GM23338 (cell line): Measurements from ENCODE around the gene GSN. TPM values are rescaled to one million over a fixed set of nuclear protein-coding genes. Genes with fewer than 3 reads are reported as not detected.

Experiments used
- ATAC-seq: fragments of 200-7000 bp; cut with Tn5 transposase; 3 replicates; pipeline ENCODE4 v1.9.1; 2020
- DNase-seq: peaks from one replicate; pipeline ENCODE4 v3.0.0-alpha.2; 2015; ENCODE audit warnings: low spot score
- H2AFZ ChIP-seq: fragments of 200-600 bp; sonication (generic); 2 replicates; pipeline ENCODE4 v1.8.0; 2016; ENCODE audit warnings: antibody characterized with exemption, mild to moderate bottlenecking, moderate library complexity
- H3F3A ChIP-seq: fragments of 200-600 bp; sonication (generic); replicated peaks from 2 replicates; pipeline ENCODE4 v1.8.0; 2017; ENCODE audit warnings: antibody characterized with exemption, mixed run types, low read depth
- H3K27ac ChIP-seq: fragments of 200-600 bp; sonication (generic); 2 replicates; pipeline ENCODE4 v1.6.1; 2016; ENCODE audit warnings: low read depth
- H3K27me3 ChIP-seq: fragments of 200-600 bp; sonication (generic); 2 replicates; pipeline ENCODE4 v1.8.0; 2016; ENCODE audit warnings: mild to moderate bottlenecking, mixed run types, moderate library complexity; ENCODE audit not compliant: insufficient read depth
- H3K36me3 ChIP-seq: fragments of 200-600 bp; sonication (generic); 2 replicates; pipeline ENCODE4 v1.8.0; 2016; ENCODE audit warnings: mild to moderate bottlenecking; ENCODE audit not compliant: insufficient read depth
- H3K4me1 ChIP-seq: fragments of 200-600 bp; sonication (generic); 2 replicates; pipeline ENCODE4 v1.8.0; 2016; ENCODE audit warnings: mild to moderate bottlenecking, moderate library complexity; ENCODE audit not compliant: insufficient read depth
- H3K4me2 ChIP-seq: fragments of 200-600 bp; sonication (generic); 2 replicates; pipeline ENCODE4 v1.7.1; 2017; ENCODE audit warnings: mixed run types
- H3K4me3 ChIP-seq: fragments of 200-600 bp; sonication (generic); 2 replicates; pipeline ENCODE4 v1.6.1; 2016; ENCODE audit warnings: mixed run types
- H3K79me2 ChIP-seq: fragments of 200-600 bp; sonication (generic); replicated peaks from 2 replicates; pipeline ENCODE4 v1.8.0; 2017; ENCODE audit warnings: mild to moderate bottlenecking; ENCODE audit not compliant: insufficient read depth
- H3K9me2 ChIP-seq: fragments of 200-600 bp; sonication (generic); 2 replicates; pipeline ENCODE4 v1.8.0; 2017; ENCODE audit not compliant: insufficient read depth
- H4K20me1 ChIP-seq: fragments of 200-600 bp; sonication (generic); replicated peaks from 2 replicates; pipeline ENCODE4 v1.8.0; 2017; ENCODE audit warnings: mild to moderate bottlenecking; ENCODE audit not compliant: insufficient read depth
- H3K27ac Mint-ChIP-seq: 2 replicates; pipeline ENCODE4 v1.8.0; 2020; ENCODE audit warnings: inconsistent platforms, mild to moderate bottlenecking, moderate library complexity, mixed read lengths
- H3K27me3 Mint-ChIP-seq: 3 replicates; pipeline ENCODE4 v1.8.0; 2022; ENCODE audit warnings: low read depth, mild to moderate bottlenecking, moderate library complexity, mixed read lengths, inconsistent platforms; ENCODE audit not compliant: insufficient read depth, poor library complexity
- H3K36me3 Mint-ChIP-seq: 3 replicates; pipeline ENCODE4 v1.8.0; 2021; ENCODE audit warnings: low read depth, mild to moderate bottlenecking, inconsistent platforms, moderate library complexity, mixed read lengths
- H3K4me1 Mint-ChIP-seq: 3 replicates; pipeline ENCODE4 v1.8.0; 2020; ENCODE audit warnings: mild to moderate bottlenecking, inconsistent platforms, mixed read lengths
- H3K4me3 Mint-ChIP-seq: 3 replicates; pipeline ENCODE4 v1.8.0; 2021; ENCODE audit warnings: moderate library complexity, mild to moderate bottlenecking, inconsistent platforms, mixed read lengths
- H3K9me3 Mint-ChIP-seq: 3 replicates; pipeline ENCODE4 v1.8.0; 2020; ENCODE audit warnings: moderate library complexity, mild to moderate bottlenecking, inconsistent platforms, mixed read lengths
- CREB1 ChIP-seq: fragments of 250-450 bp; sonication (Bioruptor Pico); IDR thresholded peaks from 2 replicates; pipeline ENCODE4 v1.5.0; 2020; ENCODE audit warnings: low read depth, mild to moderate bottlenecking, moderate library complexity
- CTCF ChIP-seq, 2 experiments: fragments of 200-600 bp in 1 of 2; sonication (generic) in 1 of 2; conservative IDR thresholded peaks; 2 replicates each; pipeline versions ENCODE4 v1.5.1 to v1.6.1; 2016 to 2017; ENCODE audit warnings: antibody characterized with exemption in 2 of 2, low read depth in 2 of 2, mild to moderate bottlenecking in 2 of 2, moderate library complexity in 1 of 2
- POLR2AphosphoS5 ChIP-seq: IDR thresholded peaks from 2 replicates; pipeline ENCODE4 v1.6.1; 2016; ENCODE audit warnings: antibody characterized with exemption, low read depth
- REST ChIP-seq: IDR thresholded peaks from one replicate; pipeline ENCODE4 v1.6.1; 2018; ENCODE audit warnings: antibody characterized with exemption; ENCODE audit not compliant: unreplicated experiment
- ZNF331 ChIP-seq: fragments of 250-450 bp; sonication (Bioruptor Pico); IDR thresholded peaks from 2 replicates; pipeline ENCODE4 v1.5.0; 2020; ENCODE audit warnings: low read depth, mild to moderate bottlenecking, moderate library complexity
- polyA plus RNA-seq: library from polyadenylated mRNA; unstranded; fragments of >200 nt; fragmentation: Nextera tagmentation; extraction: Ambion mirVana; gene quantifications from 2 replicates; pipeline ENCODE4 v1.2.1, GENCODE V29; 2016
- total RNA-seq: library from RNA; depleted of rRNA; stranded (reverse); fragments of >200 nt; shearing (Covaris generic); gene quantifications from 2 replicates; pipeline ENCODE4 v1.2.3, GENCODE V29; 2014
- TF ChIP-seq, protein P1 (sequence below): fragments of 250-450 bp; sonication (Bioruptor Pico); IDR thresholded peaks from 2 replicates; pipeline ENCODE4 v1.5.0; 2020; ENCODE audit warnings: mild to moderate bottlenecking, moderate library complexity

GSN gene
- total and polyA plus RNA-seq, 2 experiments from 2014 or later = 30.2 to 85.7 TPM

GRCh38 chr9:121331549-121331948, 63.6 kb downstream of the GSN start (continued):
- TF ChIP-seq, protein P1, sequence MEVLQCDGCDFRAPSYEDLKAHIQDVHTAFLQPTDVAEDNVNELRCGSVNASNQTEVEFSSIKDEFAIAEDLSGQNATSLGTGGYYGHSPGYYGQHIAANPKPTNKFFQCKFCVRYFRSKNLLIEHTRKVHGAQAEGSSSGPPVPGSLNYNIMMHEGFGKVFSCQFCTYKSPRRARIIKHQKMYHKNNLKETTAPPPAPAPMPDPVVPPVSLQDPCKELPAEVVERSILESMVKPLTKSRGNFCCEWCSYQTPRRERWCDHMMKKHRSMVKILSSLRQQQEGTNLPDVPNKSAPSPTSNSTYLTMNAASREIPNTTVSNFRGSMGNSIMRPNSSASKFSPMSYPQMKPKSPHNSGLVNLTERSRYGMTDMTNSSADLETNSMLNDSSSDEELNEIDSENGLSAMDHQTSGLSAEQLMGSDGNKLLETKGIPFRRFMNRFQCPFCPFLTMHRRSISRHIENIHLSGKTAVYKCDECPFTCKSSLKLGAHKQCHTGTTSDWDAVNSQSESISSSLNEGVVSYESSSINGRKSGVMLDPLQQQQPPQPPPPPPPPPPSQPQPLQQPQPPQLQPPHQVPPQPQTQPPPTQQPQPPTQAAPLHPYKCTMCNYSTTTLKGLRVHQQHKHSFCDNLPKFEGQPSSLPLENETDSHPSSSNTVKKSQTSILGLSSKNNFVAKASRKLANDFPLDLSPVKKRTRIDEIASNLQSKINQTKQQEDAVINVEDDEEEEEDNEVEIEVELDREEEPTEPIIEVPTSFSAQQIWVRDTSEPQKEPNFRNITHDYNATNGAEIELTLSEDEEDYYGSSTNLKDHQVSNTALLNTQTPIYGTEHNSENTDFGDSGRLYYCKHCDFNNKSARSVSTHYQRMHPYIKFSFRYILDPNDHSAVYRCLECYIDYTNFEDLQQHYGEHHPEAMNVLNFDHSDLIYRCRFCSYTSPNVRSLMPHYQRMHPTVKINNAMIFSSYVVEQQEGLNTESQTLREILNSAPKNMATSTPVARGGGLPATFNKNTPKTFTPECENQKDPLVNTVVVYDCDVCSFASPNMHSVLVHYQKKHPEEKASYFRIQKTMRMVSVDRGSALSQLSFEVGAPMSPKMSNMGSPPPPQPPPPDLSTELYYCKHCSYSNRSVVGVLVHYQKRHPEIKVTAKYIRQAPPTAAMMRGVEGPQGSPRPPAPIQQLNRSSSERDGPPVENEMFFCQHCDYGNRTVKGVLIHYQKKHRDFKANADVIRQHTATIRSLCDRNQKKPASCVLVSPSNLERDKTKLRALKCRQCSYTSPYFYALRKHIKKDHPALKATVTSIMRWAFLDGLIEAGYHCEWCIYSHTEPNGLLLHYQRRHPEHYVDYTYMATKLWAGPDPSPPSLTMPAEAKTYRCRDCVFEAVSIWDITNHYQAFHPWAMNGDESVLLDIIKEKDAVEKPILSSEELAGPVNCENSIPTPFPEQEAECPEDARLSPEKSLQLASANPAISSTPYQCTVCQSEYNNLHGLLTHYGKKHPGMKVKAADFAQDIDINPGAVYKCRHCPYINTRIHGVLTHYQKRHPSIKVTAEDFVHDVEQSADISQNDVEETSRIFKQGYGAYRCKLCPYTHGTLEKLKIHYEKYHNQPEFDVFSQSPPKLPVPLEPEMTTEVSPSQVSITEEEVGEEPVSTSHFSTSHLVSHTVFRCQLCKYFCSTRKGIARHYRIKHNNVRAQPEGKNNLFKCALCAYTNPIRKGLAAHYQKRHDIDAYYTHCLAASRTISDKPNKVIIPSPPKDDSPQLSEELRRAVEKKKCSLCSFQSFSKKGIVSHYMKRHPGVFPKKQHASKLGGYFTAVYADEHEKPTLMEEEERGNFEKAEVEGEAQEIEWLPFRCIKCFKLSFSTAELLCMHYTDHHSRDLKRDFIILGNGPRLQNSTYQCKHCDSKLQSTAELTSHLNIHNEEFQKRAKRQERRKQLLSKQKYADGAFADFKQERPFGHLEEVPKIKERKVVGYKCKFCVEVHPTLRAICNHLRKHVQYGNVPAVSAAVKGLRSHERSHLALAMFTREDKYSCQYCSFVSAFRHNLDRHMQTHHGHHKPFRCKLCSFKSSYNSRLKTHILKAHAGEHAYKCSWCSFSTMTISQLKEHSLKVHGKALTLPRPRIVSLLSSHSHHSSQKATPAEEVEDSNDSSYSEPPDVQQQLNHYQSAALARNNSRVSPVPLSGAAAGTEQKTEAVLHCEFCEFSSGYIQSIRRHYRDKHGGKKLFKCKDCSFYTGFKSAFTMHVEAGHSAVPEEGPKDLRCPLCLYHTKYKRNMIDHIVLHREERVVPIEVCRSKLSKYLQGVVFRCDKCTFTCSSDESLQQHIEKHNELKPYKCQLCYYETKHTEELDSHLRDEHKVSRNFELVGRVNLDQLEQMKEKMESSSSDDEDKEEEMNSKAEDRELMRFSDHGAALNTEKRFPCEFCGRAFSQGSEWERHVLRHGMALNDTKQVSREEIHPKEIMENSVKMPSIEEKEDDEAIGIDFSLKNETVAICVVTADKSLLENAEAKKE (CRISPR knock-in tag) = no peak
- TF ChIP-seq ZNF331 (CRISPR knock-in tag) (no peak), CREB1 (no peak)

DNA sequence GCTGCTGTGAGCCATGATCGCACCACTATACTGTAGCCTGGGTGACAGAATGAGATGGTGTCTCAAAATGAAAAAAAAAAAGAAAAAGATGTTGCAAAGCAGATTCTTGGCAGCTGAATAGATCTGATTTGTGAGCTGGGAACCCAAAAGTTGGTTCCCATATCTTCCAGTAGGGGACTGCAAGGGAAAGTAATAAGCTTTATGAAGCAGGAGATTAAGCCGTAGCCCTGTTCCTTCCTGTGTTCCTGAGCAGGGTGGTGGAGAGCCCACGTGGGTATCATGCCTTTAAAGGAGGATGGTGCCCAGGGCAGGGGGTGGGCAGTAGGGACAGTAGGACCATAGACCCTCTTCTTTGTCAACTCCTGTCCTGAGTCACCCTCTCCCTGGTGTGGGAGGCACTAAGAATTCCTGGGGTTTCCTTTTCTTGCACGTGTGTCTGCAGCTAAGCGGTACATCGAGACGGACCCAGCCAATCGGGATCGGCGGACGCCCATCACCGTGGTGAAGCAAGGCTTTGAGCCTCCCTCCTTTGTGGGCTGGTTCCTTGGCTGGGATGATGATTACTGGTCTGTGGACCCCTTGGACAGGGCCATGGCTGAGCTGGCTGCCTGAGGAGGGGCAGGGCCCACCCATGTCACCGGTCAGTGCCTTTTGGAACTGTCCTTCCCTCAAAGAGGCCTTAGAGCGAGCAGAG, 64.2 kb downstream of the GSN start:
- no peak overlapping the region for H3K4me3 Mint-ChIP-seq
- Histone ChIP-seq H3K4me3 (no peak overlapping the region), H3K36me3 (no peaks in the 10 kb centered on the region; the same call in 1 of the 2 replicates), H3F3A (no peaks in the 10 kb centered on the region), H3K79me2 (no peaks in the 10 kb centered on the region), H3K27me3 (no peaks in the 10 kb centered on the region), H2AFZ (no peak overlapping the region), H3K9me2 (no peaks in the 10 kb centered on the region), H4K20me1 (no peaks in the 10 kb centered on the region), H3K27ac (no peak overlapping the region), H3K4me2 (no peak overlapping the region), H3K4me1 (no peaks in the 10 kb centered on the region)
- ATAC-seq (peak; percentile 45), DNase-seq (peak; percentile 22)
- no peaks in the 10 kb centered on the region for H3K9me3 Mint-ChIP-seq
- peak overlapping the region; percentile 59; the same call in 1 of the 2 replicates for H3K27ac Mint-ChIP-seq
- no peaks in the 10 kb centered on the region for H3K4me1 Mint-ChIP-seq
- peaks cover 18% of the 10 kb centered on the region for H3K36me3 Mint-ChIP-seq
- TF ChIP-seq REST (no peak), CTCF (conservative IDR thresholded peaks at IDR 0.05; ENCODE audit: low read depth in 2 of 2) (peak; percentile 1 to 27; a peak in 2 of 4 replicates), POLR2AphosphoS5 (no peak), CREB1 (no peak)
- peaks cover 5% of the 10 kb centered on the region for H3K27me3 Mint-ChIP-seq
